ENCODE data around the gene CUEDC1. TPM values are rescaled to one million over a fixed set of nuclear protein-coding genes. Genes with fewer than 3 reads are reported as not detected.

Gene CUEDC1
- polyA plus RNA-seq (2011; rRNA removed): 27.3 and 48.5 TPM in 2 replicates
- polyA minus RNA-seq (2011; rRNA and poly(A)+ RNA removed): 16.1 and 22.1 TPM in 2 replicates

GRCh38 chr17:57955183-57955931 lies at the start of gene CUEDC1:
Gene CUEDC1, minus strand, starts transcription at chr17:57955412. Its CDS starts 69,848 bp downstream, at chr17:57885564.
- POLR2A ChIA-PET: no interaction called here
- CTCF ChIA-PET: interaction anchor here (0.5 to 6.2 kb wide), 11 partner anchors 10 to 97 kb away, joined by 3 to 39 read pairs (median 4); no protein-coding TSS in a partner anchor

GRCh38 chr17:58004060-58004459 lies 48.8 kb upstream of the CUEDC1 start:
- peaks cover 6% of the 10 kb centered on the region for H3K36me3 ChIP-seq (ENCODE audit: control insufficient read depth, insufficient read depth, low read length)
- no peak overlapping the region for H3K4me3 ChIP-seq (ENCODE audit: low read depth, low read length)
- CTCF ChIA-PET: no interaction called here
- no peaks in the 10 kb centered on the region for H3K27me3 ChIP-seq (ENCODE audit: control insufficient read depth, insufficient read depth, low read length)
- DNase-seq (ENCODE audit: low read depth): no peak
- no peak for TF ChIP-seq CTCF (IDR thresholded peaks at IDR 0.05; ENCODE audit: insufficient read depth, low read depth, low read length)
- POLR2A ChIA-PET: interaction anchor here (1.2 kb wide), 1 partner anchor 154 kb away, joined by 4 read pairs; no protein-coding TSS in a partner anchor

More at GRCh38 chr17:57955183-57955931, at the start of gene CUEDC1:
- peak within 1 kb of the TSS; percentile 69 for H3K4me3 ChIP-seq (ENCODE audit: low read depth, low read length)
- no peak for DNase-seq (ENCODE audit: low read depth)
- H3K27me3 ChIP-seq (ENCODE audit: control insufficient read depth, insufficient read depth, low read length): no peaks in the 10 kb centered on the region
- no peaks in the 10 kb centered on the region for H3K36me3 ChIP-seq (ENCODE audit: control insufficient read depth, insufficient read depth, low read length)
- TF ChIP-seq CTCF (IDR thresholded peaks at IDR 0.05; ENCODE audit: insufficient read depth, low read depth, low read length): 0 out of 2 replicates have a peak, but pooled peaks have one; percentile 26

- DNase-seq (ENCODE audit: low read depth): no peak
- Histone ChIP-seq H3K27me3 (ENCODE audit: control insufficient read depth, insufficient read depth, low read length) (no peaks in the 10 kb centered on the region), H3K36me3 (ENCODE audit: control insufficient read depth, insufficient read depth, low read length) (peaks cover 6% of the 10 kb centered on the region), H3K4me3 (ENCODE audit: low read depth, low read length) (no peak overlapping the region)
- no peak for TF ChIP-seq CTCF (IDR thresholded peaks at IDR 0.05; ENCODE audit: insufficient read depth, low read depth, low read length)
- ChIA-PET CTCF (interaction anchor here (1.3 to 11.4 kb wide), 2 partner anchors 110 to 146 kb away, joined by 3 to 371 read pairs; partner anchors contain the start of gene MRPS23), POLR2A (interaction anchor here (1.0 to 1.2 kb wide), 2 partner anchors 80 to 153 kb away, joined by 4 to 5 read pairs; partner anchors contain the start of gene DYNLL2)
Measured at GRCh38 chr17:58002973-58003372, 47.8 kb upstream of the CUEDC1 start.

- ChIA-PET POLR2A (interaction anchor here (0.5 to 1.0 kb wide), 3 partner anchors 81 to 477 kb away, joined by 3 to 5 read pairs (median 3); partner anchors contain the start of gene DYNLL2), CTCF (interaction anchor here (1.0 to 11.4 kb wide), 4 partner anchors 110 to 168 kb away, joined by 3 to 371 read pairs (median 3); partner anchors contain the start of gene MRPS23)
- DNase-seq (ENCODE audit: low read depth): no peak
- TF ChIP-seq CTCF (IDR thresholded peaks at IDR 0.05; ENCODE audit: insufficient read depth, low read depth, low read length): no peak
- peaks cover 8% of the 10 kb centered on the region for H3K36me3 ChIP-seq (ENCODE audit: control insufficient read depth, insufficient read depth, low read length)
- no peak overlapping the region for H3K4me3 ChIP-seq (ENCODE audit: low read depth, low read length)
- no peaks in the 10 kb centered on the region for H3K27me3 ChIP-seq (ENCODE audit: control insufficient read depth, insufficient read depth, low read length)
Measured at GRCh38 chr17:58002154-58002948, 47.1 kb upstream of the CUEDC1 start.
